MCF 10A (cell line): ENCODE results near the gene DAB1. TPM values are rescaled to one million over a fixed set of nuclear protein-coding genes. Genes with fewer than 3 reads are reported as not detected.

Experiments
- BruUV-seq: library from RNA; stranded (reverse); fragments of 400-500 nt; replicated peaks from 2 replicates; lab custom pipeline; 2021; lab: Mats Ljungman, UMichigan
- CTCF ChIA-PET: fragments of 300-600 bp; sonication (Branson Sonifier 250); formaldehyde crosslinking; extraction: SDS; loops from one replicate; lab custom pipeline; 2021; ENCODE audit warnings: antibody characterized with exemption, inconsistent platforms; lab: Yijun Ruan, JAX
- POLR2A ChIA-PET: fragments of 300-600, 350-650 bp; sonication (Branson Sonifier 250); formaldehyde crosslinking; extraction: SDS; loops from one replicate; lab custom pipeline; 2020; ENCODE audit warnings: antibody characterized with exemption, inconsistent platforms; lab: Yijun Ruan, JAX
- DNase-seq: peaks from one replicate; pipeline ENCODE4 v3.0.0-alpha.2; 2018; ENCODE audit not compliant: unreplicated experiment
- H3K27ac Mint-ChIP-seq: one replicate; pipeline ENCODE4 v1.8.0; 2022; ENCODE audit warnings: mild to moderate bottlenecking, low read depth, mixed read lengths; ENCODE audit not compliant: unreplicated experiment
- H3K27me3 Mint-ChIP-seq: one replicate; pipeline ENCODE4 v1.8.0; 2022; ENCODE audit warnings: mixed read lengths; ENCODE audit not compliant: insufficient read depth, unreplicated experiment
- H3K36me3 Mint-ChIP-seq: one replicate; pipeline ENCODE4 v1.8.0; 2022; ENCODE audit warnings: mild to moderate bottlenecking, moderate library complexity, mixed read lengths; ENCODE audit not compliant: insufficient read depth, unreplicated experiment
- H3K4me1 Mint-ChIP-seq: one replicate; pipeline ENCODE4 v1.8.0; 2022; ENCODE audit warnings: mixed read lengths; ENCODE audit not compliant: insufficient read depth, unreplicated experiment
- H3K4me3 Mint-ChIP-seq: one replicate; pipeline ENCODE4 v1.8.0; 2022; ENCODE audit warnings: mild to moderate bottlenecking, moderate library complexity, mixed read lengths; ENCODE audit not compliant: unreplicated experiment
- H3K9me3 Mint-ChIP-seq: one replicate; pipeline ENCODE4 v1.8.0; 2022; ENCODE audit warnings: mixed read lengths; ENCODE audit not compliant: unreplicated experiment
- intact Hi-C: fragments of 100-400 bp; cut with micrococcal nuclease; formaldehyde crosslinking; loops from 2 replicates; pipeline ENCODE4 v1.14.1; 2022
- total RNA-seq: library from RNA; stranded (reverse); gene quantifications from 2 replicates; pipeline ENCODE4 v1.2.3, GENCODE V29; 2022
- TF ChIP-seq, protein P1 (sequence below): fragments of 200-600 bp; IDR thresholded peaks from one replicate; pipeline ENCODE4 v1.8.0; 2022; ENCODE audit warnings: antibody characterized with exemption, mild to moderate bottlenecking; ENCODE audit not compliant: unreplicated experiment

Gene DAB1
- total RNA-seq, 1 experiment from 2014 or later = not detected

DNA sequence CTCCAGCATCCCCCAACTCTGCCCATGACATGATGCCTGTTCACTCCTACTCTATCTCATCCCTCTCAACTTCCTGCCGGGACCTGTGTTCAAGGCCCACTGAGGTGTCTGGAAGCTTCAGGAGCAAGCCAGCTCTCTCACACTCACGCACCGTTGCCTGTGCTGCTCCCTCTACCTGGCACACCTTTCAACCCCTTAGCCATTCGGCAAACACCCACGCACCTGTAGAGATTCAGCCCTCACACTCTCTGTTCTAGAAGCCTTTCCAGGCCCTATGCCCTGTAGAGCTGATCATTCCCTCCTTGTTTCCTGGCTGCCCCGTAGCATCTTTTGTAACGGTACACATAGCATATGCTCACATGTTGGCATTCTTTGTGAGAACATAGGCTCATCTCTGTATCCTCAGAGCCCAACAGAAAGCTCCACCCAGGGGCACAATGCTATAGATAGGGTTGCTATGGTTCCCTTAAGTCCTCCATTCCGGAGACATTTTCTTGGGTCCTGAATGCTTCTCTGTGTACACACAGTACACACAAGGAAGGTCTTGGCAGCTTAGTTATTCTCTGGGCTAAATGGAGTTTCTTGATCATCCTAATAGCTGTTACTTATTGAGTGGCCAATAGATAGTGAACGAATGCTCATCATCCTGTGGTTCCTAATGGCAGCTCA, 459.4 kb downstream of the DAB1 start:
- ChIA-PET POLR2A (no interaction called here), CTCF (no interaction called here)
- TF ChIP-seq, protein P1, sequence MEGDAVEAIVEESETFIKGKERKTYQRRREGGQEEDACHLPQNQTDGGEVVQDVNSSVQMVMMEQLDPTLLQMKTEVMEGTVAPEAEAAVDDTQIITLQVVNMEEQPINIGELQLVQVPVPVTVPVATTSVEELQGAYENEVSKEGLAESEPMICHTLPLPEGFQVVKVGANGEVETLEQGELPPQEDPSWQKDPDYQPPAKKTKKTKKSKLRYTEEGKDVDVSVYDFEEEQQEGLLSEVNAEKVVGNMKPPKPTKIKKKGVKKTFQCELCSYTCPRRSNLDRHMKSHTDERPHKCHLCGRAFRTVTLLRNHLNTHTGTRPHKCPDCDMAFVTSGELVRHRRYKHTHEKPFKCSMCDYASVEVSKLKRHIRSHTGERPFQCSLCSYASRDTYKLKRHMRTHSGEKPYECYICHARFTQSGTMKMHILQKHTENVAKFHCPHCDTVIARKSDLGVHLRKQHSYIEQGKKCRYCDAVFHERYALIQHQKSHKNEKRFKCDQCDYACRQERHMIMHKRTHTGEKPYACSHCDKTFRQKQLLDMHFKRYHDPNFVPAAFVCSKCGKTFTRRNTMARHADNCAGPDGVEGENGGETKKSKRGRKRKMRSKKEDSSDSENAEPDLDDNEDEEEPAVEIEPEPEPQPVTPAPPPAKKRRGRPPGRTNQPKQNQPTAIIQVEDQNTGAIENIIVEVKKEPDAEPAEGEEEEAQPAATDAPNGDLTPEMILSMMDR = no peak
- H3K36me3 Mint-ChIP-seq = no peaks in the 10 kb centered on the region
- BruUV-seq = no TSS peak
- H3K9me3 Mint-ChIP-seq = no peaks in the 10 kb centered on the region
- no peak overlapping the region for H3K4me3 Mint-ChIP-seq
- no peak overlapping the region for H3K27ac Mint-ChIP-seq
- no peaks in the 10 kb centered on the region for H3K27me3 Mint-ChIP-seq
- DNase-seq = no peak
- no peaks in the 10 kb centered on the region for H3K4me1 Mint-ChIP-seq
- intact Hi-C loops = no loop called here

DNA sequence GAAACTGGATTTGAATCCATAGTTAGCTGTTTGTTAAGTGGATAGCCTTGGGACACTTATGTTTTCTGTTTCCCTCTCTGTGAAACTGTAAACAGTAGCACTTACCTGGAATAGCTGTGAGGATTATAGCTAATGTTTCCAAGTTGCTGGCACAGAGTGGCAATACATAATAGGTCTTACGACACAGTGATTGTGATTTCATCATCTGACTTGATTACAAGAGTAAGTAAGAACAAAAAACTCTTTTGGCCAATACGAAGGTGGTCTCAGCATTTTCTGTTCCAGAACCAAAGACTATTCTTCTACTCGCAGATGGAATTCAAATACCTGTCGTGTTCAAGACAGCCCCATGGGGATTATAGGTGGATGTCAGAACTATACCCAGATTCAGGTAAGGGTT, 460.2 kb downstream of the DAB1 start:
- no peaks in the 10 kb centered on the region for H3K4me1 Mint-ChIP-seq
- H3K9me3 Mint-ChIP-seq = no peaks in the 10 kb centered on the region
- TF ChIP-seq, protein P1 = no peak
- H3K36me3 Mint-ChIP-seq = no peaks in the 10 kb centered on the region
- no peak overlapping the region for H3K27ac Mint-ChIP-seq
- ChIA-PET CTCF (no interaction called here), POLR2A (no interaction called here)
- H3K4me3 Mint-ChIP-seq = no peak overlapping the region
- peak; percentile 46 for DNase-seq
- no TSS peak for BruUV-seq
- no peaks in the 10 kb centered on the region for H3K27me3 Mint-ChIP-seq
- intact Hi-C loops = no loop called here

DNA sequence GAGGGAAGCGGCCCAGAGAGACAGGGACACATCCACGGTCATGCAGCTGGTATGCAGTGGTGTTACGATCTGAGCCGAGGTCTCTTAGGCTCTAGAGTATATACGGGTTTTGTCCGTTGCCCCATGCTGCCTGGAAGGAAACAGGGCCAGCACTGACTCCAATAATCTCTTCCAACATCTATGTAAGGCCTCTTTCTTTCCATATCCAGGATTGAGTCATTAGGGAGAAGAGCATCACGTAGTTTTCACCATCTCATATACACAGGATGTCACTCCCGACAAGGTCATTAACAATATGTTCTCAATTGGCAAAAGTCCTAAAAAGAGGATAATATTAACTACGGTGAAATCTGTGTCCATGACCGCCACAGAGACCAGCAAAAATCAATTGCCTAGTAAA, 462.4 kb downstream of the DAB1 start:
- Mint-ChIP-seq H3K27me3 (no peaks in the 10 kb centered on the region), H3K9me3 (no peaks in the 10 kb centered on the region), H3K27ac (no peak overlapping the region), H3K36me3 (no peaks in the 10 kb centered on the region), H3K4me3 (no peak overlapping the region), H3K4me1 (no peaks in the 10 kb centered on the region)
- ChIA-PET CTCF (no interaction called here), POLR2A (no interaction called here)
- TF ChIP-seq, protein P1 = no peak
- intact Hi-C loops = no loop called here
- no TSS peak for BruUV-seq
- DNase-seq = no peak

DNA sequence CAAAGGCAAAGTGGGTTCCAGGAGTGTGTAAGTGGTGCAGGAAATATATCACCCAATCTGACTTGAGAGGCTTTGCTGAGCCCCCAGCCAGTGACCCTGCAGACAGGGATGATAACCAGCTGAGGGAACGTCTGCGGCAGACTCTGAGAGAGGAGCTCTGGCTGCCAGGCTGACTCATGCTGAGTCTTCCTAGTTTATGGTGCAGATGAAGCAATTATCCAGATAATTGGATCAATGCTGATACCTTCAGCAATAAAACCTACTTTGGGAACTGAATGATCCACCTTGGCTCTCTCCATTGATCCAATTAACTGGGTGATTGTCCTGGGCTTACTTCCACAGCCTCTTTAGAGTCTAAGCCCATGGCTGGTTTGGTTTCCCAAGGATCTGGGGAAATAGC, 465.3 kb downstream of the DAB1 start:
- H3K4me1 Mint-ChIP-seq = no peaks in the 10 kb centered on the region
- peak; percentile 10 for DNase-seq
- no peak overlapping the region for H3K4me3 Mint-ChIP-seq

More for the DNA sequence above, 465.3 kb downstream of the DAB1 start:
- Mint-ChIP-seq H3K27me3 (no peaks in the 10 kb centered on the region), H3K9me3 (no peaks in the 10 kb centered on the region), H3K27ac (no peak overlapping the region), H3K36me3 (no peaks in the 10 kb centered on the region)
- POLR2A ChIA-PET = no interaction called here
- TF ChIP-seq, protein P1 = no peak
- BruUV-seq = no TSS peak
- CTCF ChIA-PET = interaction anchor here (0.7 kb wide), 1 partner anchor 15 kb away, joined by 5 read pairs; no protein-coding TSS in a partner anchor
- intact Hi-C loops = no loop called here
